NK-92 (cell line): ENCODE results near the gene UCP2.

Source experiments
- DNase-seq: peaks from one replicate; lab custom pipeline; 2025; ENCODE audit not compliant: unreplicated experiment; lab: John Stamatoyannopoulos, UW

The UCP2 gene

DNA sequence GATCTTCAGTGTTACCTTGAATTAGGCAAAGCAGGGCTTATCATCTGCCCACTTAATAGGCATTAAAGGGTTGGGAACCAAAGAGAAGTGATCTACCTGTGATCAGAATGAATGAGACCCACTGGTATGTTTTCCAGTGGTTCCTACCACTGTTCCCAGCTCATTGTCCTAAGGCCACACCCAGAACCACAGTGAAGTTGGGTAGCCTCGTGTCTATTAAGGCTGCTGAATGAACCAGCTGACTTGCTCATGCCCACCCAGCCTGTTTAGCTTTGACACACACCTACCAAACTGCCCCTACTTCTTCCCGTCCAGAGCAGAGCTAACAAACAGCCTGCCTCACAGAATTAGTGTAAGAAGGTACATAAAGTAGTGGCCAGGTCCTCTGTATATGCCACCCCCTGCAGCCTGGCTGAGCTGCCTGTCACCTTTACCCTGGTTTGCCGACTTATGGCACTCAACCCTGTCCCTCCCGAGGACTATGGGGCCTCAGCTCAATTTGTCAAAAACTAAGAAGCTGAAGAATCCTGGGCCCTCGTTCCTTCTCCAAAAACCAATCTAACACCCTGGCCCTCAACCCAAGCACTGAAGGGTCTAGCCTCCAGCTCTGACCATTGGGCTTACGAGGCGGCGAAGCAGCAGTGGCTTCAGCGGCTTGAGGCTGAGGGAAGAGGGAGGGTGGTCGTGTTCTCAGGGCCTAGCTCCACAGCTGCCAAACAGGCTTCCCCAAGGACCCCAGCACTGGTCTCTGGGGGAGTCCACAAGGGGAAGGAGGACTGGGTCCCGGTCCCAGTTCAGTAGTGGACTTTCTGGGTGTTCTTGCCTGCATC, 9.8 kb downstream of the UCP2 start:
- DNase-seq: no peak

- no peak for DNase-seq
Measured at GRCh38 chr11:73972187-73972586, 10.5 kb downstream of the UCP2 start.

GRCh38 chr11:73971175-73971719, 11.4 kb downstream of the UCP2 start:
- DNase-seq: no peak

DNA sequence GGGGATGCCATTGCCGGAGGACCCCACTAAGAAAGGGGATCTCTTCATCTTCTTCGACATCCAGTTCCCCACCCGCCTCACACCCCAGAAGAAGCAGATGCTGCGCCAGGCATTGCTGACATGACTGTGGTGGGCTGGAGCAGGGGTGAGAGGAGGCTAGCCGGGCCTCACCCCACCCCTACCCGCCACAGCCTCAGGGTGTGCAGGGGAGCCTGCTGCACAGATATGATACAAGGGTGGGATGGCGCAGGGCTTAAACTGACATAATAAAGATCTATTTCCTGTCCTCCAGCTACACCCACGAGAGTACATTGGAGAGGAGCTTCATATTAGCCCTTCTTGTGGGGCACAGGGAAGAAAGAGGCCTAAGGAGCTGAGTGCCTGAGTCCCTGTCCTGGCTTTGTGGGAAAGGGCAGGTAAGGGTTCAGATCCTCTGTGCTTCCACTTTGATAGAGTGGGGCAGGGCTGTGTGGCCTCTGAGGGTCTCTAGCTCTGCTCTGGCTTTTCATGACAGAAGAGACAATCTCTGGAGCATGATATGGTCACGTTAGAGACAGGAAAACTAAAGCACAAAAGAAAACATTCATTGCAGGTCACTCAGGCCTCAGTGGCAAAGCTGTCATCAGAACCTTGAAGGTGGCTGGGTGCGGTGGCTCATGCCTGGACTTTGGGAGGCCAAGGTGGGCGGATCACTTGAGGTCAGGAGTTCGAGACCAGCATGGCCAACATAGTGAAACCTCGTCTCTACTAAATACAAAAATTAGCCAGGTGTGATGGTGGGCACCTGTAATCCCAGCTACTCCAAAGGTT, 12.4 kb downstream of the UCP2 start:
- DNase-seq: no peak

- DNase-seq: no peak
Measured at GRCh38 chr11:73969091-73969490, 13.6 kb downstream of the UCP2 start.

DNA sequence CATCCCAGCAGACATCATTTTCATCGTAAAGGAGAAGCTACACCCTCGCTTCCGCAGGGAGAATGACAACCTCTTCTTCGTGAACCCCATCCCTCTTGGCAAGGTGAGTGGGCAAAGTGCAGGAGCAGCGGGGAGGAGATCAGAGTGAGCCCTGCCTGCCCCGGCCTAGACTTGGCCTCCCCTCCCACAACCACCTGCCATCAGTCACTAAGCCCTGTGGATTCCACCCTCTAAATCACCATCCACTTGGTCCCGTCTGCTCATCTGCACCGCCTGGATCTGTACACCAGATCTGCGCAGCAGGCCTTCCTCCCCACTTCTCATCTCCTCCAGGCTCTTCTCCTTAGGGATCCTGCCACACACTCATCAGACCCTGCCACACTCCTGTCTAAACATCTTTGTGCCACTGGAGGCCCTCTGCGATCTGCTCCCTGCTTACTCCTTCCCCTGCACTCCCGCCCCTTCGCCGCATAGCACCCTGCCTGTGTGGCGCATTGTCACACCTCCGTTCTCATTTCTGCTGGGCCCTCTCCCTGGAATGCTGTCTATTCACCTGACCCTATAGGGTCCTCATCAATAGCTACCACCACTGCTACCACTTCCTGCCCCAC, 14.2 kb downstream of the UCP2 start:
- DNase-seq: no peak

- no peak for DNase-seq
Measured at GRCh38 chr11:73965764-73966121, 16.9 kb downstream of the UCP2 start.

- DNase-seq: no peak
Measured at GRCh38 chr11:73965076-73965763, 17.4 kb downstream of the UCP2 start.

DNA sequence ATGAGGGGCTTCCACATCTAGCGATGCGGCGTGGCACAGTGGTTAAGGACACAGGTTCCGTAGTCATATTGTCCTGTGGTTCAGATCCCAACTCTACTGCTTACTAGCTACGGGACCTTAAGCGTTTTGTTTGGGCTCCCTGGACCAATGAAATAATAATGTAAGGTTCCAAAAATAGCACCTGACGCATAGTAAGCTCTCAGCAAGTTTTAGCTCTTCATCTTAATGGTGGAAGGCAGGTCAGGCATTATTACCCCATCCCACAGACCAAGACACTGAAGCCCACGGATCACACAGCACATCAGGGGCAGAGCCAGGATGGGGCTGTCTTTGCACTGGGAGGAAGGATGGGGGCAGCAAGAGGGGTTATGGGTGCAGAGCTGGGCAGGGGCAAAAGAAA, 18.8 kb downstream of the UCP2 start:
- no peak for DNase-seq

DNA sequence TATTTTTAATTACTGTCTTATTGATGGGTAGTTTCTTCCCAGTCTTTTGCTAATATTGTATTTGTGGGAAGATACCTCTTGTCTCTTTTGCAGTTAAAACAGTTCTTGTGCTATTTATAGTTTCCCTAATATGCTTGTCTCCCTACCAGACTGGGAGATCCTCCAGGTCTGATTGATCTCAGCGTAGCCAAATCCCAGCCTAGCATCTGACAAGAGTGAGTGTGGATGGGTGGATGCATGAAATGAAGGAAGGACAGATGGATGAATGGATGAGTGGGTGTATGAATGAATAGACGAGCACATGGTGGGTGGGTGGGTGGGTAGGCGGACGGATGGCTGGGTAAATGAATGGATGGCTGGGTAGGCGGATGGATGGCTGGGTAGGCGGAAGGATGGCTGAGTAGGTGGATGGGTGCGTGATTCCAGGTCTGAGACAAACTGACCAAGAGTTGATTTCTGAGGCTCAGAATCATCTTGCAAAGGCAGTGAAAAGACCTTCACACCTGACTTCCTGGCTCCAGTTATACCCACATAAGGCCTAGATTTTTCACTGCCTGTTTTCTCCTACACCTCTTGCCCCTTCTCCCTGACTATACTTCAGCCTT, 20.4 kb downstream of the UCP2 start:
- no peak for DNase-seq

GRCh38 chr11:73961321-73961720, 21.3 kb downstream of the UCP2 start:
- no peak for DNase-seq

GRCh38 chr11:73958521-73959141, 24.0 kb downstream of the UCP2 start:
- DNase-seq: no peak

DNA sequence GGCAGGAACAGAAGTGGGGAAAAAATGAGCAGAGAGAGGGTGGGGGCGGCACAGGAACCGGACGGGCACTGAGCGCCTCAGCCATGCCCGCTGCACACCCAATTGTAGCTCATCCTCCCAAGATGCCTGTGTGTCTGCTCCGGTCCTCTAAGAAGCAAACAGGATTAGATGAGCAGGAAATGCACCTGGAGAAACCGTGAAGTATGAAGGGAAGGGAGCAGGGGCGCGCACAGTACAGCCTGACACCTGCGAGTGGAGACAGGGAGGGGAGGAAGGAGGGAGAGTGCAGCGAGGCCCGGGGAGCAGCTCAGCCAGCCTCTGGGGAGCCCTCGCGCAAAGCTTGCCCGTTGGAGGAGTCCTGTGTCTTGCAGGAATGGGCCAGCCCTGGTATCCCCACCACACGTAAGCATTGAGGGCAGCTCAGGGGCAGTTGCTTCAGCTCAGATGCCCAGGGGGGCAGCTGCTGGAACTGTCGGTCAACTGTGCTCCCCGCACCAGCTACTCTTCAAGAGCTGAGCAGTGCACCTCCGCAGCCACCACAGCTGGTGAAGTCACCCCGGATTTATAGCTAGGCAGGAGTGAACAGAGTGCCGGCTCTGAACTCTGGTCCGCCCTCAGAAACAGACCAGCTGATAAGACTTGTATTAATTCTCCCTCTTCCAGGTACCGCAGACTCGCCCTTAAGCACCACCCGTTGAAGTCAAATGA, 24.8 kb downstream of the UCP2 start:
- no peak for DNase-seq

GRCh38 chr11:73956876-73957653, 25.6 kb downstream of the UCP2 start:
- DNase-seq: no peak

DNA sequence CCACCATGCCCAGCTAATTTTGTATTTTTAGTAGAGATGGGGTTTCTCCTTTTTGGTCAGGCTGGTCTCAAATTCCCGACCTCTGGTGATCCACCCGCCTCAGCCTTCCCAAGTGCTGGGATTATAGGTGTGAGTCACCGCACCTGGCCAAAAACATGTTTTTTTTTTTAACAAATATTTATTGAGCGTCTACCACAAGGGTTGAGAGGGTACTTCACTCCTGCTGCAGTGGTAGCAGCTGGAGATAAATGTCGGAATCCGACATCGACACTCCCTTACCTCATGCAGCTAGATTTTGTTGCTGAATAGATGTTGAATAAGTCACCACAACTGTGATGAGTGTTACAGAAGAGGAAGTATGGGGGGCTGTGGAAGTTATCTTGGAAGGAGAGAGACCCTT, 30.8 kb downstream of the UCP2 start:
- no peak for DNase-seq

DNA sequence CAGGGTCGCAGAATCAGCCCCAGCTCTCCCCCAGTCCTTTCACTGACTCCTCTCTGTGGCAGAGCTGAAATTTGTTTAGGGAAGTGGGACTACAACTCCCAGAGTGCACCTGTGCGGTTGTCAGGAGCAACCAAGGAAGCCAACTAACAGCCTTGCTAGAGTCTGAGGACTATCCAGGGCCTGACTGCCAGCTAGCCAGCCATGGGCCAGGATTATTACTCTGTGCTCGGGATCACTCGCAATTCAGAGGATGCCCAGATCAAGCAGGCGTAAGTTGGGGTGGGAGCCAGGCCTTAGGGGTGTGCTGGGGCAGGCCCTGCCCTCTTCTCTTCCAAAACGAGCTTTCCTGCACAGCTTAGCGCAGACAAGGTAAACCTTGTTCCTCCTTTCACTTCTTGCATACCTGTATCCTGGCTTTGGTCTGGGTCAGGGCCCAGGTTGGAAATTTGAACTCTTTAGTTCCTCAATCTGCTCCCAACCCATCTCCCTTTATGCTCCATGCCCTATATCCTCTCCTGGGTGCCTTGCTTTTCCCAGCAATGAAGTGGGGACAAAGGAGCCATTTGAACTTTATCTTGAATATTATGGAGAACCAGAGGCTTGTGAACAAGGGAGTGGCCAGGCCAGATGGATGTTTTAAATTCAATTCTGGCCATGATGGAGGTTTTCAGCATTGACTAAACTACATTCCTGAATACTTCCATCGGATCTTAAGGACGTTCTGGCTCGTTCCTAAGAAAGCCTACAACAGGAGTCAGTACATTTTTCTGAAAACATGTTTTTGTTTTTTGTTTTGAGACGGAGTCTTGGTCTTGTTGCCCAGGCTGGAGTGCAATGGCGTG, 31.6 kb downstream of the UCP2 start, which contains the start of gene DNAJB13:
Gene DNAJB13 (plus strand): TSS at position 158 of the 842 bp plus-strand sequence. CDS start 44 bp downstream, at position 202.
- DNase-seq: no peak

GRCh38 chr11:73949912-73950311, 32.7 kb downstream of the UCP2 start:
- no peak for DNase-seq

GRCh38 chr11:73949246-73949645, 33.4 kb downstream of the UCP2 start:
- no peak for DNase-seq
